Measurements from ENCODE around the gene MTARC2. TPM values are rescaled to one million over a fixed set of nuclear protein-coding genes. Genes with fewer than 3 reads are reported as not detected.

MTARC2 gene
- polyA plus RNA-seq, 1 donor from 2014 or later = not detected

DNA sequence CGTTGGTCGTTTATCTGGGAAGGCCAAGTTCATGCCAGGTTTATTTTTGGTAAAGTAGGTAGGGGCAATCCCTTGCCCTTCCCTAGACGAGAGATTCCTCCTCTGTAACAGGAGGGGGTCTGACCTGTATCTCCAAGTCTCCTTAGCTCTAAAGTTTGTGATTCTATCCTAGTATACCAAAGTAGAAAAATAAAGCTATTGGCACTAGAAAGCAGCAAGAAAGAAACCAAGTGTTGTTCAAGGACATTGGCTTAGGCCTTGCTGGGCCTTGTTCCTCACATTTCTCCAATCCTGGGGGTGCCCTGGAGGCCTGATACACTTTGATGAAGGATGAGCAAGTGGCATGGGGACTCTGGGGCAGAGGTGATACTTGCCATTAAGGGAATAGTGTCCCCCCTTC, 814 bp downstream of the MTARC2 start:
- H3F3A ChIP-seq (ENCODE audit: insufficient read depth, low read length, poor library complexity, severe bottlenecking) = no peaks in the 10 kb centered on the region
- TF ChIP-seq EP300 (conservative IDR thresholded peaks at IDR 0.05; ENCODE audit: poor library complexity, severe bottlenecking) (no peak), EZH2 (IDR thresholded peaks at IDR 0.05; ENCODE audit: borderline replicate concordance, insufficient read depth, low read length, poor library complexity, severe bottlenecking) (no peak), POLR2AphosphoS5 (IDR thresholded peaks at IDR 0.05) (no peak), TAF1 (IDR thresholded peaks at IDR 0.05; ENCODE audit: low read depth) (no peak)
- TF ChIP-seq, protein P1, sequence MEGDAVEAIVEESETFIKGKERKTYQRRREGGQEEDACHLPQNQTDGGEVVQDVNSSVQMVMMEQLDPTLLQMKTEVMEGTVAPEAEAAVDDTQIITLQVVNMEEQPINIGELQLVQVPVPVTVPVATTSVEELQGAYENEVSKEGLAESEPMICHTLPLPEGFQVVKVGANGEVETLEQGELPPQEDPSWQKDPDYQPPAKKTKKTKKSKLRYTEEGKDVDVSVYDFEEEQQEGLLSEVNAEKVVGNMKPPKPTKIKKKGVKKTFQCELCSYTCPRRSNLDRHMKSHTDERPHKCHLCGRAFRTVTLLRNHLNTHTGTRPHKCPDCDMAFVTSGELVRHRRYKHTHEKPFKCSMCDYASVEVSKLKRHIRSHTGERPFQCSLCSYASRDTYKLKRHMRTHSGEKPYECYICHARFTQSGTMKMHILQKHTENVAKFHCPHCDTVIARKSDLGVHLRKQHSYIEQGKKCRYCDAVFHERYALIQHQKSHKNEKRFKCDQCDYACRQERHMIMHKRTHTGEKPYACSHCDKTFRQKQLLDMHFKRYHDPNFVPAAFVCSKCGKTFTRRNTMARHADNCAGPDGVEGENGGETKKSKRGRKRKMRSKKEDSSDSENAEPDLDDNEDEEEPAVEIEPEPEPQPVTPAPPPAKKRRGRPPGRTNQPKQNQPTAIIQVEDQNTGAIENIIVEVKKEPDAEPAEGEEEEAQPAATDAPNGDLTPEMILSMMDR (IDR thresholded peaks at IDR 0.05; ENCODE audit: poor library complexity, severe bottlenecking) = no peak
- peaks cover 47% of the 10 kb centered on the region for H3K27me3 ChIP-seq (ENCODE audit: insufficient read depth, low read depth, low read length)
- H3K9me2 ChIP-seq (ENCODE audit: insufficient read depth, low read length) = no peaks in the 10 kb centered on the region
- H3K4me2 ChIP-seq (ENCODE audit: low read length) = peak overlapping the region; percentile 65
- peak overlapping the region; percentile 72 for H3K4me3 ChIP-seq (ENCODE audit: low read length)
- no peak overlapping the region for H3K27ac ChIP-seq (ENCODE audit: low read length)
- no peaks in the 10 kb centered on the region for H3K79me2 ChIP-seq (replicated peaks; ENCODE audit: insufficient read depth, low read length)
- H2AFZ ChIP-seq (ENCODE audit: low read depth, low read length) = no peak overlapping the region
- H3K9ac ChIP-seq (ENCODE audit: low read length) = peak overlapping the region; percentile 31
- H4K20me1 ChIP-seq (ENCODE audit: insufficient read depth) = no peaks in the 10 kb centered on the region
- no peaks in the 10 kb centered on the region for H3K9me3 ChIP-seq (ENCODE audit: low read length)
- H3K36me3 ChIP-seq (ENCODE audit: insufficient read depth, low read length) = no peaks in the 10 kb centered on the region

DNA sequence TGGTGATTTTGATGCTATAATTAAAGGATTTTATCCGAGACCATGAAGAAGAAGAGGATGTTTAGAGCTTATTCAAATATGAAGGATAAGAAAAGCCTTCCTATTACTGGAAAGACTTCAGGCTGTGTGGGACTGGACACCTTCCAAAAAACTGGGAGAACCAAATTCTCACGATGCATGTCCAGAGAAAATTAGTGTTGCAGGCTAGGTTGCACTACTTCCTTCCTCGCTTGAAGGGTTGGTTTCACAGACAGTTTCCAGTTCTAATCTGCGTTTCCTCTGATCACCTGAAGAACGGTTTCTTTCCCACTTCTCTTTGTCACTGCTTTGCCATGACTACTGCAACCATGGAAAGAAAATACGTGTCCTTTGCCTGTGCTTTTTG, 2.0 kb downstream of the MTARC2 start:
- Histone ChIP-seq H2AFZ (ENCODE audit: low read depth, low read length) (no peak overlapping the region), H3K4me3 (ENCODE audit: low read length) (no peak overlapping the region), H3K79me2 (replicated peaks; ENCODE audit: insufficient read depth, low read length) (no peaks in the 10 kb centered on the region), H3K9ac (ENCODE audit: low read length) (no peak overlapping the region), H3K9me2 (ENCODE audit: insufficient read depth, low read length) (no peaks in the 10 kb centered on the region), H3K27me3 (ENCODE audit: insufficient read depth, low read depth, low read length) (peaks cover 47% of the 10 kb centered on the region), H3K36me3 (ENCODE audit: insufficient read depth, low read length) (no peaks in the 10 kb centered on the region), H3F3A (ENCODE audit: insufficient read depth, low read length, poor library complexity, severe bottlenecking) (no peaks in the 10 kb centered on the region), H3K27ac (ENCODE audit: low read length) (no peak overlapping the region), H4K20me1 (ENCODE audit: insufficient read depth) (no peaks in the 10 kb centered on the region), H3K4me2 (ENCODE audit: low read length) (no peak overlapping the region), H3K9me3 (ENCODE audit: low read length) (no peaks in the 10 kb centered on the region)
- TF ChIP-seq SMC3 (conservative IDR thresholded peaks at IDR 0.05; ENCODE audit: poor library complexity) (no peak), EP300 (conservative IDR thresholded peaks at IDR 0.05; ENCODE audit: poor library complexity, severe bottlenecking) (no peak), MXI1 (conservative IDR thresholded peaks at IDR 0.05; ENCODE audit: poor library complexity, severe bottlenecking) (no peak), TAF1 (IDR thresholded peaks at IDR 0.05; ENCODE audit: low read depth) (no peak), POLR2AphosphoS5 (IDR thresholded peaks at IDR 0.05) (no peak), RAD21 (conservative IDR thresholded peaks at IDR 0.05) (no peak), EZH2 (IDR thresholded peaks at IDR 0.05; ENCODE audit: borderline replicate concordance, insufficient read depth, low read length, poor library complexity, severe bottlenecking) (no peak)
- TF ChIP-seq, protein P2, sequence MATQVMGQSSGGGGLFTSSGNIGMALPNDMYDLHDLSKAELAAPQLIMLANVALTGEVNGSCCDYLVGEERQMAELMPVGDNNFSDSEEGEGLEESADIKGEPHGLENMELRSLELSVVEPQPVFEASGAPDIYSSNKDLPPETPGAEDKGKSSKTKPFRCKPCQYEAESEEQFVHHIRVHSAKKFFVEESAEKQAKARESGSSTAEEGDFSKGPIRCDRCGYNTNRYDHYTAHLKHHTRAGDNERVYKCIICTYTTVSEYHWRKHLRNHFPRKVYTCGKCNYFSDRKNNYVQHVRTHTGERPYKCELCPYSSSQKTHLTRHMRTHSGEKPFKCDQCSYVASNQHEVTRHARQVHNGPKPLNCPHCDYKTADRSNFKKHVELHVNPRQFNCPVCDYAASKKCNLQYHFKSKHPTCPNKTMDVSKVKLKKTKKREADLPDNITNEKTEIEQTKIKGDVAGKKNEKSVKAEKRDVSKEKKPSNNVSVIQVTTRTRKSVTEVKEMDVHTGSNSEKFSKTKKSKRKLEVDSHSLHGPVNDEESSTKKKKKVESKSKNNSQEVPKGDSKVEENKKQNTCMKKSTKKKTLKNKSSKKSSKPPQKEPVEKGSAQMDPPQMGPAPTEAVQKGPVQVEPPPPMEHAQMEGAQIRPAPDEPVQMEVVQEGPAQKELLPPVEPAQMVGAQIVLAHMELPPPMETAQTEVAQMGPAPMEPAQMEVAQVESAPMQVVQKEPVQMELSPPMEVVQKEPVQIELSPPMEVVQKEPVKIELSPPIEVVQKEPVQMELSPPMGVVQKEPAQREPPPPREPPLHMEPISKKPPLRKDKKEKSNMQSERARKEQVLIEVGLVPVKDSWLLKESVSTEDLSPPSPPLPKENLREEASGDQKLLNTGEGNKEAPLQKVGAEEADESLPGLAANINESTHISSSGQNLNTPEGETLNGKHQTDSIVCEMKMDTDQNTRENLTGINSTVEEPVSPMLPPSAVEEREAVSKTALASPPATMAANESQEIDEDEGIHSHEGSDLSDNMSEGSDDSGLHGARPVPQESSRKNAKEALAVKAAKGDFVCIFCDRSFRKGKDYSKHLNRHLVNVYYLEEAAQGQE (IDR thresholded peaks at IDR 0.05; ENCODE audit: borderline replicate concordance) = no peak
- TF ChIP-seq, protein P1 (IDR thresholded peaks at IDR 0.05; ENCODE audit: poor library complexity, severe bottlenecking) = no peak
